HG02885 (cell line): ENCODE data around the gene ZNF546.

Experiments used
- ATAC-seq: cut with Tn5 transposase; IDR thresholded peaks from one replicate; pipeline ENCODE4 v1.9.1; 2021; ENCODE audit warnings: mild to moderate bottlenecking; ENCODE audit not compliant: unreplicated experiment, poor library complexity

Gene ZNF546

GRCh38 chr19:40053491-40053890, 56.6 kb downstream of the ZNF546 start:
- no peak for ATAC-seq

- no peak for ATAC-seq
These were observed 57.8 kb downstream of the ZNF546 start for GRCh38 chr19:40054632-40055031.

GRCh38 chr19:40055049-40055448, 58.2 kb downstream of the ZNF546 start:
- ATAC-seq: no peak

GRCh38 chr19:40055832-40056504, 59.1 kb downstream of the ZNF546 start, which contains the start of gene ZNF780B:
ZNF780B (minus strand) TSS chr19:40056231; CDS start chr19:40050332, 5,899 bp downstream.
- peak; percentile 79 for ATAC-seq

- ATAC-seq: no peak
These were observed 59.6 kb downstream of the ZNF546 start for GRCh38 chr19:40056505-40056904.

GRCh38 chr19:40057166-40057565, 60.3 kb downstream of the ZNF546 start:
- no peak for ATAC-seq

- ATAC-seq: no peak
These were observed 62.8 kb downstream of the ZNF546 start for GRCh38 chr19:40059624-40060023.

GRCh38 chr19:40070058-40070457, 73.2 kb downstream of the ZNF546 start:
- ATAC-seq: no peak
